OCI-LY3 (cell line): ENCODE data around the gene ALPG.

Experiments used
- EZH2phosphoT487 ChIP-seq: fragments of 200-600 bp; shearing (Covaris generic); IDR thresholded peaks from 2 replicates; pipeline ENCODE4 v1.6.1; 2018; ENCODE audit warnings: antibody characterized with exemption, mixed run types, low read depth
- TF ChIP-seq, protein P1 (sequence below): fragments of 200-600, 300-600 bp; sonication (generic); IDR thresholded peaks from 2 replicates; pipeline ENCODE4 v1.5.1; 2014; ENCODE audit warnings: antibody characterized with exemption, low read length, low read depth

DNA sequence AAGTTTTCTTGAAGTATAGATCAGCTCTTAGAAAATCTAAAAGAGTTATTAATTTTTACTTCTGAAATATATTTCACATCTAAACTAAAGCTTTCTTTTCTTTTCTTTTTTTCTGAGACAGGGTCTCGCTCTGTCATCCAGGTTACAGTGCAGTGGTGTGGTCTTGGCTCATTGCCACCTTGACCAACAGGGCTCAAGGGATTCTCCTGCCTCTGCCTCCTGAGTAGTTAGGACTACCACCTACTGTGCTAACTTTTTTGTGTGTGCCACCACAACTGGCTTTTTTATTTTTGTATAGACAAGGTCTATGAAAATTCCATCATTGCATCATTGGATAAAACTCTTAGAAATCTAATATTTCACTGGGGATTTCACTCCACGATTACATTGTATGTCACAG, 10.0 kb upstream of the ALPG start:
- TF ChIP-seq, protein P1, sequence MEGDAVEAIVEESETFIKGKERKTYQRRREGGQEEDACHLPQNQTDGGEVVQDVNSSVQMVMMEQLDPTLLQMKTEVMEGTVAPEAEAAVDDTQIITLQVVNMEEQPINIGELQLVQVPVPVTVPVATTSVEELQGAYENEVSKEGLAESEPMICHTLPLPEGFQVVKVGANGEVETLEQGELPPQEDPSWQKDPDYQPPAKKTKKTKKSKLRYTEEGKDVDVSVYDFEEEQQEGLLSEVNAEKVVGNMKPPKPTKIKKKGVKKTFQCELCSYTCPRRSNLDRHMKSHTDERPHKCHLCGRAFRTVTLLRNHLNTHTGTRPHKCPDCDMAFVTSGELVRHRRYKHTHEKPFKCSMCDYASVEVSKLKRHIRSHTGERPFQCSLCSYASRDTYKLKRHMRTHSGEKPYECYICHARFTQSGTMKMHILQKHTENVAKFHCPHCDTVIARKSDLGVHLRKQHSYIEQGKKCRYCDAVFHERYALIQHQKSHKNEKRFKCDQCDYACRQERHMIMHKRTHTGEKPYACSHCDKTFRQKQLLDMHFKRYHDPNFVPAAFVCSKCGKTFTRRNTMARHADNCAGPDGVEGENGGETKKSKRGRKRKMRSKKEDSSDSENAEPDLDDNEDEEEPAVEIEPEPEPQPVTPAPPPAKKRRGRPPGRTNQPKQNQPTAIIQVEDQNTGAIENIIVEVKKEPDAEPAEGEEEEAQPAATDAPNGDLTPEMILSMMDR, result no peak
- TF ChIP-seq EZH2phosphoT487, result no peak
